ENCODE data around the gene RHOV.
"Not testable (repeated sequence)": the region's sequence is repeated elsewhere in the genome, so short reads cannot be mapped to it uniquely, and the experiment has no call there.

DNA sequence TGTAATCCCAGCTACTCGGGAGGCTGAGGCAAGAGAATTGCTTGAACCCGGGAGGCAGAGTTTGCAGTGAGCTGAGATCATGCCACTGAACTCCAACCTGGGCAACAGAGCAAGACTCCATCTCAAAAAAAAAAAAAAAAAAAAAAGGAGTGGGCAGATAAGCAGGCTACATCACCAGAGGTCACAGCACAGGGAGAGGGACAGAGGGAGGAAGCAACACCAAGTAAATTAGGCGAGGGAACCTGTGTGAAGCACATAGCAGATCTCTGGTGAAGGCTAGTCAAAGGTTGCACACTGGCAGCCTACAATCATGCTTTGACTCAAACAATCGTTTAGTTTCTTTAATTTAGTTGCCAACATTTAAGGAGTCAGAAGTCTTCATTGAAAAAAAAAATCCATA lies 12.9 kb downstream of the RHOV start:
- TF ChIP-seq, protein P1, sequence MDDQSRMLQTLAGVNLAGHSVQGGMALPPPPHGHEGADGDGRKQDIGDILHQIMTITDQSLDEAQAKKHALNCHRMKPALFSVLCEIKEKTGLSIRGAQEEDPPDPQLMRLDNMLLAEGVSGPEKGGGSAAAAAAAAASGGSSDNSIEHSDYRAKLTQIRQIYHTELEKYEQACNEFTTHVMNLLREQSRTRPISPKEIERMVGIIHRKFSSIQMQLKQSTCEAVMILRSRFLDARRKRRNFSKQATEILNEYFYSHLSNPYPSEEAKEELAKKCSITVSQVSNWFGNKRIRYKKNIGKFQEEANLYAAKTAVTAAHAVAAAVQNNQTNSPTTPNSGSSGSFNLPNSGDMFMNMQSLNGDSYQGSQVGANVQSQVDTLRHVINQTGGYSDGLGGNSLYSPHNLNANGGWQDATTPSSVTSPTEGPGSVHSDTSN (IDR thresholded peaks at IDR 0.05; ENCODE audit: insufficient replicate concordance, low read depth, low read length): not testable (repeated sequence)
- TF ChIP-seq ZNF274 (IDR thresholded peaks at IDR 0.05; ENCODE audit: insufficient read depth, insufficient read length): not testable (repeated sequence)
- TF ChIP-seq, protein P2, sequence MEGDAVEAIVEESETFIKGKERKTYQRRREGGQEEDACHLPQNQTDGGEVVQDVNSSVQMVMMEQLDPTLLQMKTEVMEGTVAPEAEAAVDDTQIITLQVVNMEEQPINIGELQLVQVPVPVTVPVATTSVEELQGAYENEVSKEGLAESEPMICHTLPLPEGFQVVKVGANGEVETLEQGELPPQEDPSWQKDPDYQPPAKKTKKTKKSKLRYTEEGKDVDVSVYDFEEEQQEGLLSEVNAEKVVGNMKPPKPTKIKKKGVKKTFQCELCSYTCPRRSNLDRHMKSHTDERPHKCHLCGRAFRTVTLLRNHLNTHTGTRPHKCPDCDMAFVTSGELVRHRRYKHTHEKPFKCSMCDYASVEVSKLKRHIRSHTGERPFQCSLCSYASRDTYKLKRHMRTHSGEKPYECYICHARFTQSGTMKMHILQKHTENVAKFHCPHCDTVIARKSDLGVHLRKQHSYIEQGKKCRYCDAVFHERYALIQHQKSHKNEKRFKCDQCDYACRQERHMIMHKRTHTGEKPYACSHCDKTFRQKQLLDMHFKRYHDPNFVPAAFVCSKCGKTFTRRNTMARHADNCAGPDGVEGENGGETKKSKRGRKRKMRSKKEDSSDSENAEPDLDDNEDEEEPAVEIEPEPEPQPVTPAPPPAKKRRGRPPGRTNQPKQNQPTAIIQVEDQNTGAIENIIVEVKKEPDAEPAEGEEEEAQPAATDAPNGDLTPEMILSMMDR (IDR thresholded peaks at IDR 0.05 in 2 of 3, conservative IDR thresholded peaks at IDR 0.05 in 1 of 3; ENCODE audit: control insufficient read depth in 2 of 3, extremely low read depth in 1 of 3, insufficient read depth in 1 of 3, low read depth in 3 of 3, low read length in 3 of 3): not testable (repeated sequence)
